Hematopoietic multipotent progenitor cell treated with erythropoietin and hydrocortisone succinate and interleukin-3 and kit ligand, for 6 days (in vitro differentiated cells): ENCODE measurements around the gene ARID4B.
A peak's percentile ranks its signal among the peaks of the same experiment; 100 is the strongest.
"Not testable (repeated sequence)": the region's sequence is repeated elsewhere in the genome, so short reads cannot be mapped to it uniquely, and the experiment has no call there.

Experiments used
- DNase-seq: peaks from one replicate; pipeline ENCODE4 v3.0.0-alpha.2; 2015

Gene ARID4B

GRCh38 chr1:235221653-235222375 lies 106.2 kb downstream of the ARID4B start:
- no peak for DNase-seq

- DNase-seq = no peak
These were observed 112.5 kb downstream of the ARID4B start for GRCh38 chr1:235215453-235215852.

- not testable (repeated sequence) for DNase-seq
These were observed 113.0 kb downstream of the ARID4B start for GRCh38 chr1:235214962-235215361.

- DNase-seq = no peak
These were observed 114.2 kb downstream of the ARID4B start for GRCh38 chr1:235213752-235214151.

GRCh38 chr1:235211517-235211916 lies 116.5 kb downstream of the ARID4B start:
- DNase-seq = no peak

- peak; percentile 62 for DNase-seq
These were observed 120.8 kb downstream of the ARID4B start for GRCh38 chr1:235207209-235207565.

GRCh38 chr1:235206533-235207208 lies 121.3 kb downstream of the ARID4B start:
- DNase-seq = peak; percentile 57

- DNase-seq = no peak
These were observed 122.3 kb downstream of the ARID4B start for GRCh38 chr1:235205687-235206086.

- no peak for DNase-seq
These were observed 124.6 kb downstream of the ARID4B start for GRCh38 chr1:235203428-235203827.

- not testable (repeated sequence) for DNase-seq
These were observed 125.5 kb downstream of the ARID4B start for GRCh38 chr1:235202447-235202846.

GRCh38 chr1:235199441-235199840 lies 128.5 kb downstream of the ARID4B start:
- DNase-seq = peak; percentile 55

GRCh38 chr1:235190431-235190830 lies 137.5 kb downstream of the ARID4B start:
- DNase-seq = no peak

GRCh38 chr1:235187316-235187715 lies 140.7 kb downstream of the ARID4B start:
- no peak for DNase-seq

GRCh38 chr1:235181561-235182245 lies 146.3 kb downstream of the ARID4B start:
- DNase-seq = no peak

- no peak for DNase-seq
These were observed 147.0 kb downstream of the ARID4B start for GRCh38 chr1:235180916-235181460.

- no peak for DNase-seq
These were observed 151.5 kb downstream of the ARID4B start for GRCh38 chr1:235176486-235176885.

- DNase-seq = no peak
These were observed 158.0 kb downstream of the ARID4B start for GRCh38 chr1:235169986-235170385.

GRCh38 chr1:235168375-235168774 lies 159.6 kb downstream of the ARID4B start:
- no peak for DNase-seq

GRCh38 chr1:235161685-235162327 lies 166.2 kb downstream of the ARID4B start:
- DNase-seq = no peak

GRCh38 chr1:235160957-235161684 lies 166.9 kb downstream of the ARID4B start, which contains the start of gene RBM34:
Gene RBM34 (minus strand): TSS chr1:235161250. CDS start chr1:235161226, 24 bp downstream.
- peak; percentile 95 for DNase-seq

GRCh38 chr1:235160383-235160956 lies 167.5 kb downstream of the ARID4B start:
- peak; percentile 70 for DNase-seq

GRCh38 chr1:235159930-235160329 lies 168.0 kb downstream of the ARID4B start:
- peak; percentile 18 for DNase-seq
